Posterior vena cava (tissue), 2 donors: Measurements from ENCODE around the gene KCP. TPM values are rescaled to one million over a fixed set of nuclear protein-coding genes. Genes with fewer than 3 reads are reported as not detected.
A peak's percentile ranks its signal among the peaks of the same experiment; 100 is the strongest.

Experiments
- DNase-seq: peaks from one replicate; pipeline ENCODE4 v3.0.0-alpha.2; 2020; ENCODE audit warnings: low spot score
- intact Hi-C, 2 donors: fragments of 100-400 bp; cut with DNase I; formaldehyde crosslinking; loops; one replicate each; pipeline versions ENCODE4 v1.14.1 to v1.14.2; 2022 to 2023
- total RNA-seq, 2 donors: library from RNA; stranded (reverse); fragmentation: NEBNext Ultra II Directional; extraction: Animal tissue kit (Norgen Biotek cat#: 25700); gene quantifications; one replicate each; pipeline ENCODE4 v1.2.1, GENCODE V29; 2021
- donor health status: DM: yes; HTN: yes; CAD: no.
- donor health status: DM: yes; HTN: yes; CAD: no.

The KCP gene
- total RNA-seq, 2 donors from 2014 or later: 0.95 to 1.3 TPM

GRCh38 chr7:128924707-128925588 is 14.4 kb upstream of the KCP start:
- DNase-seq: peak; percentile 14

DNA sequence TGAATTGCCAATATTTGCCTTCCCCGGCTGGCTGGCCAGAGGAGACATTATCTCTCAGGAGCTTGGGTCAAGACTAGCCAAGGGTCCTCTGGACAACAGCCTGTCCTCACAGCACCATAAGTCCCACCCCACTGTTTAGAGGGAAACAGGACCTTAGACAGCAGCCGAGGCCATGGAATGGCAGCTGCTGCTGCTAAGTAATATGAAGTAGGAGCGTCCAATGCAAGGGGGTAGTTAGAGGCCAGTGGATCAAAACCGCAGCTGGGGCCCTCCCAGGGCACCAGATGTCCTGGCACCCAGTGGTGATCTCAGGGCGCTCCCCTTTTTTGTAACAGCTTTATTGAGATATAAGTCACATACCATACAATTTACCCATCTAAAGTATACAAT is 12.9 kb upstream of the KCP start:
- intact Hi-C loops: no loop called here
- peak; percentile 36 for DNase-seq

More at GRCh38 chr7:128924707-128925588, 14.4 kb upstream of the KCP start:
- intact Hi-C loops: no loop called here

DNA sequence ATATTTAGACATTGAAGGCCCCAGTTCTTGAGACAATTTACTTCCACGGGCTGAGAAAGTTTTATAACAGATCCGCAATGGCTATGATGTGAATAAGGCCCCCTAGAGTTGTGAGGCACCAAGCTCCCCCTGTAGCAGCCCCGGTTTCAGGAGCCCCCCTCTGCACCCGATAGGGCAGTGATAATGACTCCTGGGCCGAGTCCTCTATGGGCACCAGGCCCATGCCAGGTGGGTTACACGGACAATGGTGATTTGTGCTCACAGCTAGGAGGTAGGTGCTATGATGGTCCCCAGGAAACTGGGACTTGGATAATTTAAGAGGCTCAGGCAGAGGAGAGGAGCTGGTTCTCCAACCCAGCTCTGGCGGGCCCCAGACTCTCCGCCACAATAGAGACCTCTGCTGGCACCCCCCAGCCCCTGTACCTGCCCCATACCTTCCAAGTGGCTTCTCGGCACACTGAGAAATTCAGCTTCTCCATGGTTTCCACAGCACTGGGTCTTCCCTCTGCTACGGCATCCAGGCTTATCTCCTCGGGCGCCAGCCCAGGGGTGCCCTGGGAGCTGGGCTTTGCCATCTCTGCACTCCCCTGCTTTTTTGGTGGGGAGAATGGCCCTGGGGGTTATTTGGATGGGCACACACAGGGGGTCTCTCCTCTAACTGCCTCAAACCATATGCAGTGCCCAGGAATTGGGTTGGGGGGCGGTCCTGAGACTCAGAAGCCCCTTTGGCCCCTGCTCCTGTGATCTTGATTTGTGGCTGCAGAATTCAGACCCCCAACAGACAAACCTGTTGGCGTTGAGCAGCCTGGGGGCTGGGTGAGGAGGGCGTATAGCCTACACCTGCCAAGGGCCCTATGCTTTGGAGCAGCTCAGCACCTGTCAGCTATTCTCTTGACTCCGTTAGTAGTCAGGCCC is 12.2 kb upstream of the KCP start:
- intact Hi-C loops: no loop called here
- peak; percentile 49 for DNase-seq

- intact Hi-C loops: no loop called here
Observed at GRCh38 chr7:128921866-128922440, 11.4 kb upstream of the KCP start.

DNA sequence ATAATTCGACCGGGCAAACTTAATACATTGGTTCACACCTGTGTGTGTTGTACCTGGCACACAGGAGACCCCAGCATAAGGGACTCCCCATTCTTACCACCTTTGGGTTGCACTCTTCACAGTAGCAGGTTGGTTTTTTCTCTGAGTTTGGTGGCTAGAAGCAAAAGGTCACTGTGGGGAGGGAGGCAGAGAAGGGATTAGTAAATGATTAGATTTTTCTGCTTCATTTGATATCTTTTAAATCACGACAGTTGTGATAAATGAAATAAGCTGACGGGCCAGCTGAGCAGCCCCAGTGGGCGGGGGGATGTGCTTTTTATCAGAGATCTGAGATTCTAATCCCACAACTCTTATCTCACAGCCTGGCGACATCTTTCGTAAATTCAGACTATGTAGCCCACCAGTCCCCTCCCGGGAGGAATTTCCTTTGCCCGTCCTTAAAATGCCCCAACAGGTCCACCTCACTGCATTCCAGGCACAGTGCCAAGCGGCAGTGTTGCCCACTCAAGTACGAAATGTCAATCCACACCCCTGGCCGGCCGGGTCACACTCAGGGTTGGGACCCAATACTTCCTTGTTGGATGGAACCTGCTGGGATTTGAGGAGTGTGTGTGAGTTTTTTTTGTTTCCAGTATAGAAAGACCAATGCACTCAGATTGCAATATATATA is 10.5 kb upstream of the KCP start:
- intact Hi-C loops: no loop called here
- peak; percentile 83 for DNase-seq

More at GRCh38 chr7:128921866-128922440, 11.4 kb upstream of the KCP start:
- peak; percentile 30 for DNase-seq

DNA sequence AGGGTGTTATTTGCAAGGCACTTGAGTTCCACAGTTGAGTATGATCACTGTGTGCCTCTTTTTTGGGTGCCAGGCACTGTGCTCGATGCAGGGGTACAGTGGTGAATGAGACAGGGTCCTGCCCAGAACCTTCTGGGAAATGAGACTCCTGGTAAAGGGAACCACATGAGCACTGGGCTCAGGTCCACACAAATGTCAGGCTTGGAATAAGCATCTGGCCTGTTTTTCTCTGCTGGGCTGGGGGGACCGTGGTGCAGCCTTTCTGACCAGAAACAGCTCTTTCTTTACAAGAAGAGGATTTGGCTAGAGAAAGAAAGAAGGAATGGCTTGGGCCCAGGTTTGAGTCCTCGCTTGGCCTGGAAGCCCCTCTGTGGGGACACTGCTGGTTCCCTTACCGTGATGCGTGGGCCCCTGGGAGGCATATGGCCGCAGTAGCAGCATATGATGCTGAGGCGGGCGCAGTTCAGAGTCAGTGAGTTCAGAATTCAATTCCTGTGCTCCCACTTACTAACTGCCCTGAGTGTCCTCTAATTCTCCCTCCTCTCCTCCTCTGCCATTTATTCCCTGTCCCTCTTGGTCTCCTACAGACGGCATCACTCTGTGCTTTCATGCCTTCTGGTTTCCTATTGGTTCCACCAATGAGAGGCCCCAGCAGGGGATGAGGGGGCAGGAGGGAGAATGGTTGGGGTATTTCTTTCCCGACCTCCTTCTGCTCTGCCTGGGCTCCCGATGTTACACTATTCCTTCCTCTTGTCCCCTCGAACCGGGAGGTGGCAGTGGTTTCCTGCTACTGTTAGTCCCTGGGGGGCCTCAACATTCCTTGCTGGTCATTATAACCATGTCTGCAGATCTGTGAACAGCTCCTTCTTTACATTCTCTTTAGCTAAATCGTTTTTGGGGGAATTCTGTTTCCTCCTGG is 9.6 kb upstream of the KCP start:
- intact Hi-C loops: no loop called here
- peak; percentile 38 for DNase-seq

DNA sequence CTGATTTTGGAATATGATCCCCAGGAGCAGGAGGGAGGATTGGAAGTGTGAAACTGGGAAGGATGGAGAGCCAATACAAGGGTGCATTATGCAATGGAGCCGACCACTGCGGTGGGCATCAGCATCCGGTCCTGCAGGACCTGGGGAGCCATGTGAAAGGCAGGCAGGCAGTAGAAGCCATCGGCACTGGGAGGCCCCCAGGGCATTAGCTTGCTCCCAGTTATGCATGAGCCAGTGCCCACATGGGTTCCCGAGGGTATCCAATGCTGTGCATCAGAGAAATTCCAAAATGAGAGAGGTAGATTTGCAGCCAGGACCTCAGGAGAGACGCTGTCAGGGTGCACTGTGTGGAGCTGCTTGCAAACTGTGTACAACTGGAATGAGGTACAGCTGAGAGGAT is 8.7 kb upstream of the KCP start:
- peak; percentile 51 for DNase-seq
- intact Hi-C loops: no loop called here

- intact Hi-C loops: no loop called here
- peak; percentile 29 for DNase-seq
Observed at GRCh38 chr7:128918016-128918665, 7.6 kb upstream of the KCP start.

DNA sequence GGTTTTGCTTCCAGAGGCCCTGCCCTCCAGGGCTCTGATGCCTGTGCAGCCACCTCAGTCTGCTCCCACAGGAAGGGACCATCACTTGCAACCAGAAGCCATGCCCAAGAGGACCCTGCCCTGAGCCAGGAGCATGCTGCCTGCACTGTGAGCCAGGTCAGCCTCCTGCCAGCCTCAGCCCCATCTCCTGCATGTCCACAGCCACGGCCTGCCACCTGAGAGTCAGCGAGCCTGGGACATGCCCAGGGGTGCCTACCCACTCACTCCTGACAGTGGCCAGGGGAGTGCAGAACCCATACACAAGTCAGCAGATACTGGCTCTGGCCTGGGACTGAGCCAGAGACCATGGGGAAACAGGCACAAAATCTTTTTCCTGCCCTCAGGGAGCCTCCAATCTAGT is 6.6 kb upstream of the KCP start:
- intact Hi-C loops: no loop called here

GRCh38 chr7:128916643-128916915 is 6.1 kb upstream of the KCP start:
- peak; percentile 26 for DNase-seq
- intact Hi-C loops: no loop called here

More for the DNA sequence above, 6.6 kb upstream of the KCP start:
- peak; percentile 55 for DNase-seq

GRCh38 chr7:128915841-128916642 is 5.5 kb upstream of the KCP start:
- intact Hi-C loops: no loop called here
- peak; percentile 74 for DNase-seq

GRCh38 chr7:128915271-128915819 is 4.8 kb upstream of the KCP start:
- DNase-seq: peak; percentile 58
- intact Hi-C loops: no loop called here

DNA sequence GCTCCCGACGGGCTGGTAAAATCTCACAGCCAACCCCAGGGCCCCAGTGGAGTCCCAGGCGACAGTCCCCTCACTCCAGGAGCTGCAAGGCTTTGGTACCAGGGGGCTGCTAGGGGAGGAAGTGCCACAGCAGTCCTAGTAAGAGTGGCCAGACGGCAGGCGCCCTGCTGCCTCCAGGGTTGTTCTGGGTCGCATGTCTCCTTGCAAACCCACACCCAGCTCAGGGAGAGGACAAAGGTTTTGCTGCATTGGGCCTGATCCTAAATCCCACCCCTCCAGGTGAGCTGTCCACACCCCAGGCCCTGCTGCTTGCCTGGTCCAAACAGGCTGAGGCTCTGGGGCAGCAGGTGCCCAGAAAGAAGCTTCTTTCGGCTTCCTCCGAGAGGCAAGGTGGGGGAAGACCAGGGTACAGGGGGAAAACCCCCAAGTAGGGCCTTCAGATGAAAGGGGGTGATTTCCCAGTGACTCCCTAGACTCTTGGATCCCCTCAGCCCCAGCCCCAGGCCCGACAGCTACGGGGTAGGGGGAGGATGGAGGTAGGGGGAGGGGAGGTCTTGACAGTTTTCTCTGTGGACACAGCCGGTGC is 4.2 kb upstream of the KCP start:
- peak; percentile 47 for DNase-seq
- intact Hi-C loops: loop anchor here in 1 of 2 donors (5.0 kb wide), 1 partner anchor 183 kb away; no protein-coding TSS in a partner anchor

DNA sequence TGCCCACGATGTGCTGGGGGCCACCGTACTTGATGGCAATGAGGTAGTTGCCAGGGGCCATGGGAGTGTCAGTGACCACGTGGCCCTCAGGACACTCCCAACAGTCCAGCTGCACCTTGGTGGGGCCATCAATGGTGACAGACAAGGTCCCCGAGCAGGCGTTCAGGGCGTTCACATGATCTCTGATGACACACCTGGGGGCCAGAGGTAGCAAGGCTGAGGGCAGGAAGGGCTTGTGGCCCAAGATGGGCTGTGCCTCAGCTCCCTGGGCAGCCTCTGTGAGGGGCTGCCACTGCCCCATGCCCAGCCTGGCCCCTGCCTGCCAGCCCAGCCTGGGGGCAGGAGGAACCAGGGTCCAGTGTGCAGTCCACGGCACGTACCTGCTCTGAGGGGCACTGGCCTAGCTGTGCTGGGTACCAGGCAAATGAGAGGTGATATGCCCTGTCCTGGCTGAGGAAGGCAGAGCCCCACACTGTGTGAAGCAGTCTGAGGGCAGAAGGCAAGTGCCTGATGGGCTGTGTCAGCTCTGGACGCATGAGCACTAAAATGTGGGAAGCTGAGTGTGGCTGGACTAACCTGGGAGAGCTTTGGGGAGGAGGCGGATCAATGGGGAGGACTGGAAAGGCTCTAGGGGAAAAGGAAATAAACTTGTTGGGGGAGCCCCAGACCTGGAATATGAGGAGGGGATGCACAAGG is 3.5 kb upstream of the KCP start:
- peak; percentile 60 for DNase-seq
- intact Hi-C loops: loop anchor here in 1 of 2 donors (5.0 kb wide), 1 partner anchor 183 kb away; no protein-coding TSS in a partner anchor

GRCh38 chr7:128912709-128913495 is 2.4 kb upstream of the KCP start:
- peak; percentile 49 for DNase-seq
- intact Hi-C loops: loop anchor here in 1 of 2 donors (5.0 kb wide), 1 partner anchor 184 kb away; no protein-coding TSS in a partner anchor
